Mucosa of stomach (tissue), 1 donor: ENCODE measurements around the gene TMEM198.

Experiments used
- H3K27me3 ChIP-seq: one replicate; pipeline ENCODE4 v1.7.0; 2013; ENCODE audit warnings: mild to moderate bottlenecking, low read length; ENCODE audit not compliant: control insufficient read depth, insufficient read depth
- H3K36me3 ChIP-seq: one replicate; pipeline ENCODE4 v1.7.0; 2013; ENCODE audit warnings: low read length; ENCODE audit not compliant: control insufficient read depth, insufficient read depth
- H3K4me1 ChIP-seq: one replicate; pipeline ENCODE4 v1.7.0; 2013; ENCODE audit warnings: mild to moderate bottlenecking, low read length; ENCODE audit not compliant: control insufficient read depth, insufficient read depth
- H3K4me3 ChIP-seq: one replicate; pipeline ENCODE4 v1.7.0; 2013; ENCODE audit warnings: low read length
- H3K9ac ChIP-seq: one replicate; pipeline ENCODE4 v1.7.0; 2013; ENCODE audit warnings: mild to moderate bottlenecking, low read length, moderate library complexity
- H3K9me3 ChIP-seq: one replicate; pipeline ENCODE4 v1.7.0; 2013; ENCODE audit warnings: mild to moderate bottlenecking, low read length, moderate library complexity; ENCODE audit not compliant: control insufficient read depth
- donor health status: Pancreatic carcinoma.

The TMEM198 gene

DNA sequence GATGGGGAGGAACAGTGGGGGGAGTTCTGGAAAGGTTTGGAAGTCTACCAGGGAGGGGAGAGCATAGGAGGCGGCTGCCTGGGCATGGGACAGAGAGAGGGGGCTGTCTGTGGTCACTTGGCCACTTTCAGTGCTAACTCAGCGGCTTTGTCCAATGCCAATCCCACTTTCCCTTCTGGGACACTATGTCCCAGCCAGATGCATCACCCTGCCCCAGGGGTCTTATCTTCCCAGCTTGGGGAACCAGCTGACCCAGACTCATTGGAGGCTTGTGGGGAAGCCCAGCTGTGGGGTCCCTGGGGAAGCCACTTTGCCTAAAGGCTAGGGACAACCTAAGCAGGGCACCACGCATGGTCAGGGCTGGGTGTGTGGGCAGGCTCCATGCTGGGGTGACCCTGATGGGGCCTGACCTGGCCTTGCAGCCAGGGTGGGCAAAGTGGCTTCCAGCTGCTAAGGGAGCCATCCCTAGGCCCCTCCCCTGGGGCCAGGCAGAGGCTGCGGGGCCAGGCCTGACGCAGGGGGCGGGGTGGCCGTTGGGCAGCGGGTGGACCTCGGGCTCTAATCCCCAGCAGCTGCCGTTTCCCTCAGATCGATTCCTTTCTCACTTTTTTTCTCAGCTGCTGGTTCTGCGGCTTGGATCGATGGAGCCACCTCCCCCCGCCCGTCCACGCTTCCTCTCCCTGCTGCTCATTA lies 31.2 kb upstream of the TMEM198 start:
- Histone ChIP-seq H3K4me1 (peaks cover 13% of the 10 kb centered on the region), H3K9ac (no peak overlapping the region), H3K27me3 (peaks cover 82% of the 10 kb centered on the region), H3K9me3 (no peaks in the 10 kb centered on the region), H3K4me3 (no peak overlapping the region), H3K36me3 (no peaks in the 10 kb centered on the region)

DNA sequence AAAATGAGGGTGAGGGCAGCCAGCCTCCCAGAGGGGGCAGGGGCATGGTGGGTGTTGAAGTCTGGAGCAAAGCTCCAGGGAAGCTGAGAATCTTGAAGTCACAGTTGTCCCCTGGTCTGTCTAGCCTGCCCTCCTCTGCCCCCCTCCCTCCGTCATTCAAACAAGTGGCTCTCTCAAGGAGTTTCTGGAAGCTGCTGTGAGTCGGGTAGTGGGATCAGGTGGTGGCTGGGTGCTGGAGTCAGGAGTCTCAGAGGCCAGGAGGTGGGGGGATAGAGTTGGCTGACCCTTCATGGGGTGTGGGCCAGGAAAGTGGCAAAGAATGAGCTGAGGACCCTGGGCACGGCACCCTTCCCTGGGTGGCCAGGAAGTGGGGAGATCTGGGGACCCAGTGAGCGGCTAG lies 30.0 kb upstream of the TMEM198 start:
- no peaks in the 10 kb centered on the region for H3K9me3 ChIP-seq
- H3K36me3 ChIP-seq = no peaks in the 10 kb centered on the region
- H3K4me1 ChIP-seq = peaks cover 13% of the 10 kb centered on the region
- H3K27me3 ChIP-seq = peaks cover 86% of the 10 kb centered on the region
- no peak overlapping the region for H3K4me3 ChIP-seq
- H3K9ac ChIP-seq = no peak overlapping the region

DNA sequence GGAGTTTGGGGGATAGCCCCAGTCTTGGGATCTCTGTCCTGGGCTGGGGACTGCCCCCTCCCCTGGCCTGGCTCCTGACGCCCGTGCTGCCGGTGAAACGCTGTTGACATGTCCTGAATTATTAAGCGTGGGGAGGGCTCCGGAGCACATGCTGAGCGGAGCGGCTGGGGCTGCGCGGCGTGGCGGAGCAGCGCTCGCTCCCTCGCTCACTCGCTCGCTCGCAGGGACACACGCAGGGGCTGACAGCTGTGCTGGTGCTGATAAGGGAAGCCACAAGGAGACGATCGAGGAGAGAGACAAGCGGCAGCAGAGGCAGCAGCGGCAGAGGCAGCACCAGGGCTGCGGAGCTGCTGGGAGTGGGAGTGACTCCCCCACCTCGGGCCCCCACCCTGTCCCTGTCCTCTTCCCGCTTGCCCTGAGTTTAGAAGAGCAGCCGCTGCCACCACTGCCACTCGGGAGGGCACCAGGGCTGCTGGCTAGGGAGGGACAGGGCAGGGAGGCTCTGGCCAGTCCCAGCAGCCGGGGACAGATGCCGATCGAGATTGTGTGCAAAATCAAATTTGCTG lies 29.5 kb upstream of the TMEM198 start, which contains the start of gene ASIC4:
ASIC4 (plus strand) TSS at position 287 of the 566 bp plus-strand sequence; CDS start at position 530, 243 bp downstream.
- H3K4me1 ChIP-seq = peaks cover 12% of the 10 kb centered on the region
- no peaks in the 10 kb centered on the region for H3K9me3 ChIP-seq
- no peaks in the 10 kb centered on the region for H3K36me3 ChIP-seq
- no peak within 1 kb of the TSS for H3K9ac ChIP-seq
- H3K4me3 ChIP-seq = no peak within 1 kb of the TSS
- peaks cover 86% of the 10 kb centered on the region for H3K27me3 ChIP-seq

DNA sequence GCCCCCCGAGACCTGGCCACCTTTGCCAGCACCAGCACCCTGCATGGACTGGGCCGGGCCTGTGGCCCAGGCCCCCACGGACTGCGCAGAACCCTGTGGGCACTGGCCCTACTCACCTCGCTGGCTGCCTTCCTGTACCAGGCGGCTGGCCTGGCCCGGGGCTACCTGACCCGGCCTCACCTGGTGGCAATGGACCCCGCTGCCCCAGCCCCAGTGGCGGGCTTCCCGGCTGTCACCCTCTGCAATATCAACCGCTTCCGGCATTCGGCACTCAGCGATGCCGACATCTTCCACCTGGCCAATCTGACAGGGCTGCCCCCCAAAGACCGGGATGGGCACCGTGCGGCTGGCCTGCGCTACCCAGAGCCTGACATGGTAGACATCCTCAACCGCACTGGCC lies 29.0 kb upstream of the TMEM198 start:
- H3K4me3 ChIP-seq = no peak overlapping the region
- H3K9ac ChIP-seq = no peak overlapping the region
- peaks cover 6% of the 10 kb centered on the region for H3K4me1 ChIP-seq
- no peaks in the 10 kb centered on the region for H3K36me3 ChIP-seq
- H3K27me3 ChIP-seq = peaks cover 83% of the 10 kb centered on the region
- no peaks in the 10 kb centered on the region for H3K9me3 ChIP-seq

DNA sequence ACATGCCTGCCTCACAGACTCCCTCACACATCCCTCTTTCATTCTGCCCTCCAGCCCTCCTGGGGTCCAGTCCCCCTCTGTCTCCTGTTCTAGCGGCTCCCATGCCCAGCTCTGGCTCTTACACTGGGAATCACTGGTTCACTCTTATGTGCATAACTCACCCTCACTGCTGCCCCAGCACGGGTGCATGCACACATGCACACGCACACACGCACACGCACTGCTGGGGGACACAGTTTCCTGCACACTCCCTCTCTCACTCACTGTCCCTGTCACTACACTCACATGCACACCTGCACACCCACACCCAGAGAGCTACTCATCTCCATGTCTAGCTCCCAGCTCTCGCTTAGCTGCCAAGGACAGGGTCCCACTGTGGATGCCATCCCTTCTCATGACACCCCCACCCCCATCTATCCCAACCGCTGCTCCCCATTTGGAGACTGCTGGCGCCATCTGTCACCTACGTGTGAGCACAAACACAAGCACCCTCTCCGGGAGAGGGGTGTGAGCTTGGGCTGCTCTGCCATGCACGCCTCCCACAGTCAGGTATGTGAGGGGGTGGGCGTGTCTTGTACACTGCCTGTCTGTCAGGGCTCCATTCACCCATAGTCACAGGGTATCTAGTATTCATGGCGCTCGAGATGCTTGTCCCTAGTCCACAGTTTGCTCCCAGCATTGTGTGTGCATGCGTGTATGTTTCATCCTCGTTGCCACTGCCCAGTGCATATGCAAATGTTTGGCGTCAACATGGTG lies 27.8 kb upstream of the TMEM198 start:
- no peak overlapping the region for H3K4me3 ChIP-seq
- H3K36me3 ChIP-seq = no peaks in the 10 kb centered on the region
- peaks cover 81% of the 10 kb centered on the region for H3K27me3 ChIP-seq
- no peaks in the 10 kb centered on the region for H3K9me3 ChIP-seq
- no peaks in the 10 kb centered on the region for H3K4me1 ChIP-seq
- H3K9ac ChIP-seq = no peak overlapping the region

DNA sequence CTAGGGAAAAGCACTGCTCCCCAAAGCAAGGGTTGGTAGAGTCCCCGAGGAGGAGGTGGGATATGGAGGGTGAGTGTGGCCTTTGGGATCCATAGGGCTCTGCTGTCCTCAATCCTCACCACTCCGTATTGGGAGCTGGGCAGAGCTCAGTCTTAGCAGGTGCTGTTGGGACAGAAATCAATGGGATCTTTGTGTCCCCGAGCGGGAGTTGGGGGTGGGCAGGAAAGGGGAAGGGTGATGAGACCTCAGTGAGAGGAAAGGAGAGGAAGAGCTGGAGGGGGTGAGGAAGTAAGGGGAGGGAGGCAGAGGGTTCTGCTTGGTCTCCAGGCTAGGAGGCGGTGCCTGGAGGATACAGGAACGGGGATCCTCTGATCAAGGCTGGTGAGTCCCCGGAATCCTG lies 26.9 kb upstream of the TMEM198 start:
- peaks cover 83% of the 10 kb centered on the region for H3K27me3 ChIP-seq
- no peaks in the 10 kb centered on the region for H3K9me3 ChIP-seq
- no peak overlapping the region for H3K9ac ChIP-seq
- no peaks in the 10 kb centered on the region for H3K4me1 ChIP-seq
- H3K36me3 ChIP-seq = no peaks in the 10 kb centered on the region
- no peak overlapping the region for H3K4me3 ChIP-seq

DNA sequence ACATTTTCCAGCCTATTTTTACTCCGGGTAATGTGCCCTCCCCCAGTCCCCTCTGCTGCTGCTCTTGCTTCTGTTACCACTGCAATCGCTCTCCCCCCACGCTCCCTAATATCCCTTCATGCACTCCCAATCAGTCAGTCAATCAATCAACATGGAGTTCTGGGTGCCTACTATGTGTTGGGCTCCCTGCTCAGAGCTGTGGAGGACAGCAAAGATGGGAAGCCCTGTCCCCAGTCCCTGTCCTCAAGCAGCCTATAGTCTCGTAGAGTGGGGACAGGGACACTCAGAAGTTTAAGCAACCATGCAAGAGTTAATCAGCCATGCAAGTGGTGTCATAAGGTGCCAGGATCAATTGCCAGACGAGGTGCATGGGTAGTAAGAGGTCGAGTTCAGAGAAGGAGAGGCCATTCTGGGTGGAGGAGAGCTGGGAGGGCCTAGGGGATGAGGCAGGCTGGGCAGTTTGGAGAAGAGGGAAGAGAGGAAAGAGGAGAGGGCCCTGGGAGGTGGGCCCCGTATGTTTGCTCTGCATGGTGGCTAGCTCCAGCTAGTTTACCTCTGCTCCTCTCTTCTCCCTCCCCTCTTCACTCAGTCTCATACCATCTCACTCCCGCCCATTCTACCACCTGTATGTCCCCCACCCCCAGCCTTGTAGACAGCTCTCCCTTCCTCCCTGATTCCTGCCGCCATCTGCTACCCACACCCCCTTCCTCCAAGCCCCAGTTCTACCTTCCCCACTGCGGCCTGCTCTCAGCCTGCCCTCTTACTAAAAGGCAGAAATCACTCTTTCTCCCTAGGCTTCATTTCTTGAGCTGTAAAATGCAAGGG lies 25.7 kb upstream of the TMEM198 start:
- Histone ChIP-seq H3K27me3 (peaks cover 82% of the 10 kb centered on the region), H3K4me3 (no peak overlapping the region), H3K9ac (no peak overlapping the region), H3K9me3 (no peaks in the 10 kb centered on the region), H3K36me3 (no peaks in the 10 kb centered on the region), H3K4me1 (no peaks in the 10 kb centered on the region)

DNA sequence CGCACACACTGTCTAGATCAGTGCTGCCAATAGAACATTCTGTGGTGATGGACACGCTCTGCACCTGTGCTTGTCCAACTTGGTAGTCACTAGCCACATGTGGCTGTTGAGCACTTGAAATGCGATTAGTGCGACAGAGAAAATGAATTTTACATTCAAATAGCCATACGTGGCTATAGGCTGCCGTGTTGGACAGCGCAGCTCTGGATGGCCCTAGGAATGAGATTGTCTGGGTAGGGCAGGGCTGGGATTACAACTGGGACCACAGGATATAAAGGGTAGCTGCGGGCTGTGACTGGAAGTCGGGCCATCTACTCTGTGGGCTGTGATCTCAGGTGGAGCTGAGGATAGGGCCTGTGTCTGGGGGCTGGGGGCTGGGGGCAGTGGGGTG lies 24.3 kb upstream of the TMEM198 start:
- Histone ChIP-seq H3K27me3 (peaks cover 82% of the 10 kb centered on the region), H3K9ac (no peak overlapping the region), H3K4me3 (no peak overlapping the region), H3K9me3 (no peaks in the 10 kb centered on the region), H3K4me1 (no peaks in the 10 kb centered on the region), H3K36me3 (no peaks in the 10 kb centered on the region)

DNA sequence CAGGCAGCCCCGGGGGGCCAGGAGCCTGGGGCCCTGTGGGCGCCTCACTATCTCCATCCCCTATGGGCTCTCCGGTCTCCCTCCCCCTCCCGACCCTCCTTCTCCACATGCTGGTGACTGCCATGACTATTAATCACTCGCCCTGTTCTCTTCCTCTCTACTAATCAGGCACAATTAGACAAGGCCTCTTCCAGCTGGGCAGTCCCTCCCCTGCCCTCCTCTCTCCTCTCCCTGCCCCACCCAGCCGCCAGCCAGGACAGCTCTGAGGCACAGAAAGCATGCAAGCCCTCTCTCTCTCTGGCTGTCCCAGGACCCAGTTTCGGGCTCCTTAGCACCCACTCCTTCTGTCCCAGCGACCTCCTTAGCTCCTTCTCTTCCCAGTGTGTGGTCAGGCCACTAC lies 23.7 kb upstream of the TMEM198 start:
- Histone ChIP-seq H3K9ac (no peak overlapping the region), H3K27me3 (peaks cover 82% of the 10 kb centered on the region), H3K4me3 (no peak overlapping the region), H3K4me1 (no peaks in the 10 kb centered on the region), H3K9me3 (no peaks in the 10 kb centered on the region), H3K36me3 (no peaks in the 10 kb centered on the region)

DNA sequence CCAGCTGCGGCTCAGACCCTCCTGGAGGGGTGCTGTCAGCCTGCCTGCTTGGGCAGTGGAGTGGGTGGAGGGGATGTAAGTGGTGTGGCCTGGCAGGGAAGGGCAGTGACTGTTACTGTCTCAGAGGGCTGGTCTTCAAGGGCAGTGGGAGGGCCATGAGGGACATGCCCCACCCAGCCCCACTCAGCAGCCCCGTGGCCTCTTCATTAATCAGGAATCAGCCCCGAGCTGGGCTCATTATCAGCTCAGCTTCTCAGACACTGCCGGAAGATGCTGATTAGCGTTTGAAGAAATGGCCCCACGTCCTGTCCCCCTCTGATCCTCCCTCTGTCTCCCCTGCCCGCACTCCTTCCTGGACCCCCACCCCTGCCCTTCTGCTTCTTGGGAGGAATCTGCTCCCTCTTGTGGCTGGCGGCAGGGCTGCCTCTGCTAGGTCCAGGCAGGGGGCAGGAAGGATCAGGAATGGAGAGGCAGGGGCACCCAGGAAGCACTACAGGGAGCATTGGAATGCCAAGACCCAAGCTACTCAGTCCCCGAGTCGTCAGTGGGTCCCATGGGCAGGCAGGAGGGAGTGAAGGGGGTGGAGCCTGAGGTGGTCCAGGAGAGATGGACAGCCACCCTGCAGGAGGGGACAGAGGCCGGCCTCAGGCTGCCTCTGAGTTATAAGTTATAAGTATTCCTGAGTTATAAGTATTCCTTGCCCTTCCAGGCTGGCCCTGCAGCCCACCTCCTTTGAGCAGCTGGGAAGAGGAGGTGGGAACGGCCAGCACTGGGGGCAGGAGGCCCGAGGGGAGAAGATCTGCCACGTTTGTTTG lies 22.6 kb upstream of the TMEM198 start:
- Histone ChIP-seq H3K36me3 (no peaks in the 10 kb centered on the region), H3K27me3 (peaks cover 82% of the 10 kb centered on the region), H3K4me1 (no peaks in the 10 kb centered on the region), H3K4me3 (no peak overlapping the region), H3K9me3 (no peaks in the 10 kb centered on the region), H3K9ac (no peak overlapping the region)
